ENCODE results near the gene MECP2.
A peak's percentile ranks its signal among the peaks of the same experiment; 100 is the strongest.

The MECP2 gene

GRCh38 chrX:153974726-153975286 lies 122.7 kb downstream of the MECP2 start:
- peaks cover 2% of the 10 kb centered on the region for H3K36me3 Mint-ChIP-seq (ENCODE audit: low read depth)
- H3K4me1 Mint-ChIP-seq = peaks cover 23% of the 10 kb centered on the region
- DNase-seq (no peak), ATAC-seq (no peak)
- H3K27me3 Mint-ChIP-seq = no peaks in the 10 kb centered on the region
- H3K27ac Mint-ChIP-seq = peak overlapping the region; percentile 99
- peak overlapping the region; percentile 11 for H3K4me3 Mint-ChIP-seq
- H3K9me3 Mint-ChIP-seq = no peaks in the 10 kb centered on the region

DNA sequence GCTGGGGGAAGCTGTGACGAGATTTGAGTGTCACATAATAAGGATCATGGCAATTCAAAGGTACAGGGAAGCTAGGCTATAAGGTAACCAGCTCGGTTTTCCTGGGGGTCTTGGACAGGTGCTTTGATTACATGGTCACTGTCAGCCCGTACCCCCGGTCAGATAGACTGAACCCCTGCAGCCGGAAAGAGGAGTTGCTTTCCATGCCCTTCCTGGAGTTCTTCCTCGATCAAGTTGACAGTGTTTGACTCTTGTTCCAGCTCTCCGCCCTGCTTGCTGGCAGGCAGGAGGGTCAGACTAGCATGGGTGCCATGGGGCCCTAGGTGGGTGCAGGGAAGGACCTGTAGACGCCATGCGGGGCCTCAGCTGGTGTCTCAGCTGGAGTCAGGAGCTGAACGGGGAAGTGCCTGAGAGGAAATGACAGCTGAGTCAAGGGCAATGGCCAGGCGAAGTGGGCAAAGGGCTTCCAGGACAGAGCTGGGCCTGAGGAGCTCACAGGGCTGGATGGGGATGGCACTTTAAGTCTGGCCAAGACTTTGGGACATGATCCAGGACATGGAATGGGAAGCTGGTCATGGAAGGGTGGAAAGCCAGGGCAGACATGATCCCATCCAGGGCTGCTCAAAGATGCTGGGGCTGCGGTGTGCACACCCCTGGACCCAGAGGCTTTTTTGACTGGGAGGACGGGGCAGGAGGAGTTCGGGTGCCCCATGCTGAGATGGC lies 123.4 kb downstream of the MECP2 start:
- Mint-ChIP-seq H3K27ac (peak overlapping the region; percentile 99), H3K36me3 (ENCODE audit: low read depth) (peaks cover 7% of the 10 kb centered on the region), H3K9me3 (no peaks in the 10 kb centered on the region), H3K27me3 (no peaks in the 10 kb centered on the region), H3K4me1 (peaks cover 23% of the 10 kb centered on the region), H3K4me3 (peak overlapping the region; percentile 89)
- DNase-seq = no peak
- ATAC-seq = no peak

GRCh38 chrX:153973127-153974002 lies 124.2 kb downstream of the MECP2 start:
- Mint-ChIP-seq H3K4me3 (peak overlapping the region; percentile 89), H3K36me3 (ENCODE audit: low read depth) (peaks cover 7% of the 10 kb centered on the region), H3K9me3 (no peaks in the 10 kb centered on the region), H3K4me1 (peaks cover 23% of the 10 kb centered on the region), H3K27ac (peak overlapping the region; percentile 99), H3K27me3 (no peaks in the 10 kb centered on the region)
- DNase-seq (no peak), ATAC-seq (no peak)

DNA sequence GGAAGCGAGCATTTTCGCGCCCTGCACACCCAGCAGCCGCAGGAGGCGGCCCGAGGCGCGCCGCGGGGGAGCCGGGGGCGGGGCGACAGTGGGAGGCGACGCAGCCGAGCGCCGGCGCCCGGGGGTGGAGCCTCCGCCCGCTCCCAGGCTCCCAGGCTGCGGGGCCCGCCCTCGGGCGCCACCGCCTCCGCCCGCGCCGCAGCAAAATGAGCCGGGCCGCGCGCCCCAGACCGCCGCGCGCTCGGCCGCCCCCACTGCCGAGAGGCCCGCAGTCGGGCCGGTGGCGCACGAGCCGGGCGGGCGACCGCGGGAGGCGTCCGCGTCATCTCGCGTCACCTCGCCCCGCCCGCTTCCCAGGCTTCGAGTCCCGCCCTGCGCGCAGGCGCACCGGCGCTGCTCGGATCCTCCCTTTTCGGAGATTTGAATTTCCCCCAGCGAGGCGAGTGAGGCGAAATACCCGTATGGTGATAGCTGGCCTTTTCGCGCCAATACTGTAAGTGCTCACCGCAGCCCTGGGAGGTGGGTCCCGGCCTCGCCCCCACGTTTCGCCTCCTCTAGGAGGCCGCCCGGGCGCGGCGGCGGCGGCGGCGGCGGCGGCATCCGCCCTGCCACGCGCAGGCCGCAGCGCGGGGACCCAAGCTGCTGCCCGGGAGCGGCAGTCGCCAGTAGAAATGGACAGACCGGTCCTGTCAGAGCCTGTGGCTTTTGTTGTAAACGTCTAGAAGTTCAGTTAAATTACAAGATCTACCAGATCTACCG lies 125.0 kb downstream of the MECP2 start, which contains the start of gene TMEM187:
Gene TMEM187, plus strand, starts transcription at position 387 of the 759 bp plus-strand sequence. CDS start 9,309 bp downstream, outside the sequence.
- ATAC-seq (peak; percentile 66), DNase-seq (peak; percentile 87)
- Mint-ChIP-seq H3K27ac (peak within 1 kb of the TSS; percentile 100), H3K9me3 (no peaks in the 10 kb centered on the region), H3K36me3 (ENCODE audit: low read depth) (peaks cover 15% of the 10 kb centered on the region), H3K4me3 (peak within 1 kb of the TSS; percentile 99), H3K27me3 (no peaks in the 10 kb centered on the region), H3K4me1 (peaks cover 30% of the 10 kb centered on the region)
